Central memory CD8-positive, alpha-beta T cell (primary cell): Measurements from ENCODE around the gene MADCAM1.
"Not testable (repeated sequence)": the region's sequence is repeated elsewhere in the genome, so short reads cannot be mapped to it uniquely, and the experiment has no call there.

Experiments
- ATAC-seq: fragments of 150-1000 bp; cut with Tn5 transposase; replicated peaks from 2 replicates; pipeline ENCODE4 v1.10.0; 2022; ENCODE audit warnings: mild to moderate bottlenecking, moderate FRiP score, moderate number of reproducible peaks; ENCODE audit not compliant: poor library complexity, severe bottlenecking; ENCODE audit errors: extremely low read depth
- DNase-seq, 2 donors: peaks; one replicate each; pipeline ENCODE4 v3.0.0; 2021; ENCODE audit warnings: low spot score in 2 of 2
- H3K27ac Mint-ChIP-seq: one replicate; pipeline ENCODE4 v1.8.0; 2022; ENCODE audit warnings: low read depth, mild to moderate bottlenecking, moderate library complexity, mixed read lengths
- H3K27me3 Mint-ChIP-seq: one replicate; pipeline ENCODE4 v1.8.0; 2022; ENCODE audit warnings: mixed read lengths
- H3K36me3 Mint-ChIP-seq: one replicate; pipeline ENCODE4 v1.8.0; 2022; ENCODE audit warnings: mild to moderate bottlenecking, moderate library complexity, mixed read lengths; ENCODE audit not compliant: insufficient read depth
- H3K4me1 Mint-ChIP-seq: one replicate; pipeline ENCODE4 v1.8.0; 2022; ENCODE audit warnings: mixed read lengths
- H3K4me3 Mint-ChIP-seq: one replicate; pipeline ENCODE4 v1.8.0; 2022; ENCODE audit warnings: mild to moderate bottlenecking, moderate library complexity, mixed read lengths
- H3K9me3 Mint-ChIP-seq: one replicate; pipeline ENCODE4 v1.8.0; 2022; ENCODE audit warnings: mixed read lengths

Gene MADCAM1

GRCh38 chr19:470701-471100 is 25.6 kb upstream of the MADCAM1 start:
- ATAC-seq (no peak), DNase-seq (no peak)
- Mint-ChIP-seq H3K4me3 (no peak overlapping the region), H3K4me1 (no peaks in the 10 kb centered on the region), H3K36me3 (peaks cover 3% of the 10 kb centered on the region), H3K27ac (no peak overlapping the region), H3K9me3 (no peaks in the 10 kb centered on the region), H3K27me3 (no peaks in the 10 kb centered on the region)

GRCh38 chr19:472005-472858 is 24.1 kb upstream of the MADCAM1 start:
- H3K4me1 Mint-ChIP-seq = no peaks in the 10 kb centered on the region
- H3K9me3 Mint-ChIP-seq = no peaks in the 10 kb centered on the region
- H3K27me3 Mint-ChIP-seq = no peaks in the 10 kb centered on the region
- ATAC-seq = no peak
- peaks cover 1% of the 10 kb centered on the region for H3K36me3 Mint-ChIP-seq
- no peak overlapping the region for H3K27ac Mint-ChIP-seq
- H3K4me3 Mint-ChIP-seq = no peak overlapping the region
- DNase-seq = no peak

GRCh38 chr19:474126-475078 is 21.9 kb upstream of the MADCAM1 start:
- no peaks in the 10 kb centered on the region for H3K9me3 Mint-ChIP-seq
- H3K27me3 Mint-ChIP-seq = no peaks in the 10 kb centered on the region
- ATAC-seq (no peak), DNase-seq (no peak)
- peaks cover 1% of the 10 kb centered on the region for H3K36me3 Mint-ChIP-seq
- H3K27ac Mint-ChIP-seq = no peak overlapping the region
- no peak overlapping the region for H3K4me3 Mint-ChIP-seq
- no peaks in the 10 kb centered on the region for H3K4me1 Mint-ChIP-seq

- Mint-ChIP-seq H3K27ac (no peak overlapping the region), H3K4me1 (peaks cover 8% of the 10 kb centered on the region), H3K4me3 (no peak overlapping the region), H3K9me3 (peaks cover 5% of the 10 kb centered on the region), H3K36me3 (peaks cover 7% of the 10 kb centered on the region), H3K27me3 (no peaks in the 10 kb centered on the region)
- no peak for ATAC-seq
- no peak for DNase-seq
Observed at GRCh38 chr19:475360-475759, 20.9 kb upstream of the MADCAM1 start.

GRCh38 chr19:478236-478903 is 17.9 kb upstream of the MADCAM1 start:
- Mint-ChIP-seq H3K27me3 (no peaks in the 10 kb centered on the region), H3K27ac (peak overlapping the region; percentile 71), H3K4me3 (no peak overlapping the region), H3K9me3 (peaks cover 16% of the 10 kb centered on the region), H3K36me3 (peaks cover 25% of the 10 kb centered on the region), H3K4me1 (peaks cover 14% of the 10 kb centered on the region)
- DNase-seq (no peak), ATAC-seq (no peak)

GRCh38 chr19:478976-479375 is 17.3 kb upstream of the MADCAM1 start:
- peaks cover 16% of the 10 kb centered on the region for H3K9me3 Mint-ChIP-seq
- peak overlapping the region; percentile 71 for H3K27ac Mint-ChIP-seq
- DNase-seq (no peak), ATAC-seq (no peak)
- H3K27me3 Mint-ChIP-seq = no peaks in the 10 kb centered on the region
- peaks cover 14% of the 10 kb centered on the region for H3K4me1 Mint-ChIP-seq
- H3K36me3 Mint-ChIP-seq = peaks cover 25% of the 10 kb centered on the region
- H3K4me3 Mint-ChIP-seq = no peak overlapping the region

- ATAC-seq (no peak), DNase-seq (peak in 1 of 2 donors; percentile 27)
- H3K36me3 Mint-ChIP-seq = peaks cover 25% of the 10 kb centered on the region
- peaks cover 16% of the 10 kb centered on the region for H3K9me3 Mint-ChIP-seq
- no peaks in the 10 kb centered on the region for H3K27me3 Mint-ChIP-seq
- H3K27ac Mint-ChIP-seq = peak overlapping the region; percentile 97
- peaks cover 14% of the 10 kb centered on the region for H3K4me1 Mint-ChIP-seq
- peak overlapping the region; percentile 51 for H3K4me3 Mint-ChIP-seq
Observed at GRCh38 chr19:480016-480855, 16.1 kb upstream of the MADCAM1 start.

GRCh38 chr19:481100-481499 is 15.2 kb upstream of the MADCAM1 start:
- Mint-ChIP-seq H3K27ac (peak overlapping the region; percentile 97), H3K36me3 (peaks cover 25% of the 10 kb centered on the region), H3K4me1 (peaks cover 14% of the 10 kb centered on the region), H3K9me3 (peaks cover 16% of the 10 kb centered on the region), H3K4me3 (peak overlapping the region; percentile 51)
- ATAC-seq, H3K27me3 Mint-ChIP-seq, DNase-seq: not testable (repeated sequence)

- no peak for DNase-seq
- Mint-ChIP-seq H3K36me3 (peaks cover 25% of the 10 kb centered on the region), H3K4me3 (no peak overlapping the region), H3K27ac (no peak overlapping the region), H3K4me1 (peaks cover 14% of the 10 kb centered on the region), H3K9me3 (peaks cover 16% of the 10 kb centered on the region), H3K27me3 (peaks cover 9% of the 10 kb centered on the region)
- no peak for ATAC-seq
Observed at GRCh38 chr19:482186-483041, 13.9 kb upstream of the MADCAM1 start.

GRCh38 chr19:483332-484072 is 12.8 kb upstream of the MADCAM1 start:
- DNase-seq (no peak), ATAC-seq (no peak)
- Mint-ChIP-seq H3K27ac (no peak overlapping the region), H3K4me3 (no peak overlapping the region), H3K4me1 (peaks cover 14% of the 10 kb centered on the region), H3K36me3 (peaks cover 28% of the 10 kb centered on the region), H3K27me3 (peaks cover 9% of the 10 kb centered on the region), H3K9me3 (peaks cover 16% of the 10 kb centered on the region)
